Activated T-cell treated with anti-CD3 and anti-CD28 coated beads, Interleukin-2, amount 50 U/mL, for 1 hour (primary cell): ENCODE results near the gene ANXA6.

Experiments
- DNase-seq: peaks from one replicate; pipeline ENCODE4 v3.0.0-alpha.2; 2020

The ANXA6 gene

DNA sequence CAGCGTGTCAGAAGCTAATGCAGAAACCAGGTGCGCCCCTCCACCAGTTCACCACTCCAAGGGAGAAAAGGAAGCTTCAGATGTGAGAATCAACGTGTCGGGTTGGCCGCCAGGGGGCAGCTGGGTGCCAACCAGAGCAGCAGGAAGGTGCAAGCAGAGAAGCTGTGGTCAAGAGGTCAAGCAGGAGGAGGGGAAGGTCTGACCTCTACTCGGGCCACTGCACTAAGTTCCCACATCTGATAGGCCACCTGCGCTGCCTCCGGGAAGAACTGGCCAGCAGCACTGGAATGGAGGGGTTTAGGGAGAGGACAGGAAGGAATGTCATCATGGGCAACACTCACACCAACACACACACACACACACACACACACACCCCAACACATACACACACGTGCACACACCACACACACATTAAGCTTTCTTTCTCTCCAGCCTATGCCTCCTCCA lies 31.4 kb downstream of the ANXA6 start:
- peak; percentile 74 for DNase-seq

GRCh38 chr5:151125421-151125820 lies 32.2 kb downstream of the ANXA6 start:
- DNase-seq, result no peak

GRCh38 chr5:151123897-151124751 lies 33.5 kb downstream of the ANXA6 start:
- DNase-seq, result peak; percentile 49

DNA sequence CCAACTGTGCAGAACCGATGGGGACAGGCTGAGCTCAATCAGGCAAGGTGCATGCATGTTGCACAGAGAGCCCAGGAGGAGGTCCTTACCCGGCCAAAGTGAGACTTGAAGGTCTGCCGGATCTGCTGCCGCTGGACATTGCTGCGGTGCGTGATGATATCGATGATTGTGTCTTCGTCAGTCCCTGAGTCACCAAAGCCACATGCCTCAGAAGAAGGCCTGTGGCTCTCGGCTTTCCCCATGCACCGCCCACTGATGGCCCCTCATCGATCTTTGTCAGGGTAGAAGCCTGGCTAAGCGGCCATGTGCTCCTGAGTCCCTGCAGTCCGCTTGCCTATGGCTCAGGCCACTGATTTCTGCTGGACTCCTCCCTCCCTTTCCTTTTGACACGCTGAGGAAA lies 34.8 kb downstream of the ANXA6 start:
- DNase-seq, result no peak

DNA sequence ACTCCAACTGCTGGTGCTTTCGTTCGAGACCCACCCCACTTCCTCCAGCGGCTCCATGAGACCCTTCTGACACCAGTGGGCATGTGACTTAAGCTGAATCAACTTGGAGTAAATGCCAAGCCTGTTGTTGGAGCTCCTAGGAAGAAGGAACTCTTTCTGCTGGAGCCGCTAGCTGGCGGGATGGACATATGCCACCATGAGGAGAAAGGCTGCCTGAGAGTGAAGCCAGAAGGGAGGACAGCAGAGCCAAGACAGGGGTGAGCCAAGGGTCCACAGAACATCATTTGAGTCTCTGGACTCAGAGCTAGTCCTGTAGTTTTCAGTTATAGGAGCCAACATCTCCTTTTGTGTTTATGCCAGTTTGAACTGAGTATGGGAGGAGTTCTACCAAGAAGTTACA lies 35.9 kb downstream of the ANXA6 start:
- DNase-seq, result no peak

DNA sequence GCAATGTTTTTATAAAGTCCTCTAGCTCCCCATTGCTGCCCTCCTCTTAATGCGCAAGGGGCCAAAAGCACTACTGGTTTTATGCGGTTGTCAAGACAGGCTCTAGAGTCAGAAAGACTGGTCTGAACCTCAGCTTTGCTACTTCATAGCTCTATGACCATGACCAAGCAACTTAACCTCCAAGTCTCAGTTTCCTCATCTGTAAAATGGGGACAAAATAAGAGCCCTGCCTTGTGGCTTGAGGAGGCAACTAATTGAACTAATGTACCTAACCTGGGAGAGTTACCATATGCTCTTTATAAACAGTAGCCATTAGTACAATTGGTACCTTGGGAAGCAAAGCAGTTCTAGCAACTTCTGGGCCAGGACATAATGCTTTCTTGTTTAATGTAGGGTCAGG lies 36.5 kb downstream of the ANXA6 start:
- DNase-seq, result no peak

GRCh38 chr5:151118913-151119575 lies 38.5 kb downstream of the ANXA6 start:
- DNase-seq, result no peak

DNA sequence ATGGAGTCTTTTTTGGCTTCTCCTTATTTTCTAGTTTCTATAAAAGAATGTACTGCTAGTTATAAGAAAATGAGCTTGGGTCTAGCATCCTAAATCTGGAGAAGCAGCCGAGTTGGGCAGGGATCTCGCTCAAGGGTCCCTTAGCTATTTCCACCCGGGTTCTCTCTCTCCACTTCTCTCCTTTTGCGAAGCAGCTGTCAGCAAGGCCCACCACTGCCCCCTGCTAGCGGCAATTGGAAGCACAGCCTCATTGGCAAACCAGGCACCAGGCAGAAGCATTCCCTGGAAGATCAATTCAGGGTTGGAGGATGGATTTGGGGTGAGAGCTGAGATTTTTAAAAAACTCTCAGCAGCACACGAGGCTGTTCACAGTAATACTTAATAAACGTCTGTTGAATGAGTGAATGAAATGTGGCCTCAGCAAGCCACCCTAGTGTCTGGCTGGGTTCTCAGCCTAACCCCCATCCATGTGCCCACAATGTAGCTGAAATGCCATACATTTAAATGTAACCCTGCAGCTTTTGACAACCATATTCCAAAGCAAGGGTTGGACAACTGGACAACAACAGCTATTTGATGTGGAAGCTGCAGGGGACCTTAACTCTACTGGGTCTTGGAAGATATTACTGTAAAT lies 42.2 kb downstream of the ANXA6 start:
- DNase-seq, result peak; percentile 82

DNA sequence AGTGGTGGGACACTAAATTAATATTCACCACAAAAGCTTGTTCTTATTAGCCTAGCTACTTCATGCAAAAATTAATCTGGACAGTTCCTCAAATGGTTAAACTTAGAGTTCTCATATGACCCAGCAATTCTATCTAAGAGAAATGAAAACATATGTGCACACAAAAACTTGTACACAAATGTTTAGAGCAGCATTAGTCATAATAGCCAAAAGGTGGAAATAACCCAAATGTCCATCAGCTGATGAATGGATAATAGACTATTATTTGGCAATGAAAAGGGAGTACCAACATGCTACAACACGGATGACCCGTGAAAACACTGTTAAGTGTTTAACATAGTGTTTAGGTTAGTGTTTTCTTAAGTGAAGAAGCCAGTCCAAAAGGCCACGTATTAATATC lies 43.9 kb downstream of the ANXA6 start:
- no peak for DNase-seq

GRCh38 chr5:151110992-151111391 lies 46.6 kb downstream of the ANXA6 start:
- no peak for DNase-seq

- DNase-seq, result no peak
Observed at GRCh38 chr5:151110122-151110681, 47.4 kb downstream of the ANXA6 start.

DNA sequence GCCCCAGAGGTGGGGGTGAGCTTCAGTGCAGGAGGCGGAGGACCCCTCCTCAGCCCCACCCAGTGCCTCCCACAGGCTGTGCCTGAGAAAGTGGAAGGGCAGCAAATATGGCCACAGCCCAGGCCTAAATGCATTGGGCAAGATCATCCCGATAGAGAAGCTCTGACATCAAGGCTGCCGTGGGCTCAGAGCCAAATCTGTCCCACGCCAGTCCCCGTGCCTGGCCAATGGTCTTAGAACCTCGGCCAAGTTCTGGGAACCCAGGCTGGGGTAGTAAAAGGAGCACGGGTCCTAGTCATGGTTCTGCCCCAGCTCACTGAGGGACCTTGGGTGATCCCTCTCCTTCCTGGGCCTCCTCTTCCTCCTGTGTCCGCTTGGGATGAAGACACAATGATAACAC lies 49.0 kb downstream of the ANXA6 start:
- DNase-seq, result no peak

DNA sequence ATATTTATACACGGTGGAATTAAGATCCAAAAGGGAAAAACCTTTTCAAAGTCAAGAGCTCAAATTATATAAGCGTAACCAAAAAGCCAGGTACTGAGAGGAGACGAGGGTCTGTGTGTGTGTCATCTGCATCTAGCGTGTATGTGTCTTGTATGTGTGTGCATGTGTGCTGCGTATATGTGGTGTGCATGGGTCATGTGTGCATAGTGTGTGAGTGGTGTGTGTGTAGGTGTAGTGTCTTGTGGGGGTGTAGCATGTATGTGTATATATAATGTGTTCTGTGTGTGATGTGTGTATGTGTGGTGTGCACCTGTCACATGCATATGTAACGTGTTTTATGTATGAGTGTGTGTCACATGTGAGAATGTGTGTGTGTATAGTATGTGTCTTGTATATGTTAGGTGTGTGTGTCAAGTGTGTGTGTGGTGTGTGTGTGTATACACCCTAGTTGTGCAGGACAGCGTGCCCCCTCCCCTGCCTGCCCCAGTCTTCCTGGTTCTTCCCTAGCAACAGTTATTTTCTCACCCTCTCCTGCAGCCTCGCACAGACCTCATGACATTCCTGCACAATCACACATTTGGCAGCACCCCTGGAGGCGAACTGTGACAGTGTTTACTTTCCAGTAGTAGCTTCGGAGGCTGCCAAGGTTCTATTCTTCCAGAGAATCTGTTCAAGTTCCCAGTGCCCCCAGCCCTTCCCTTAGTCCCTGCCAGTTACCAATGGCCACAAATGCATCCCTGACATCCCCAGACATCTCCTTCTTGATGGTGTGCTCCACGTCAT lies 49.6 kb downstream of the ANXA6 start:
- no peak for DNase-seq

GRCh38 chr5:151107084-151107483 lies 50.5 kb downstream of the ANXA6 start:
- DNase-seq, result no peak

DNA sequence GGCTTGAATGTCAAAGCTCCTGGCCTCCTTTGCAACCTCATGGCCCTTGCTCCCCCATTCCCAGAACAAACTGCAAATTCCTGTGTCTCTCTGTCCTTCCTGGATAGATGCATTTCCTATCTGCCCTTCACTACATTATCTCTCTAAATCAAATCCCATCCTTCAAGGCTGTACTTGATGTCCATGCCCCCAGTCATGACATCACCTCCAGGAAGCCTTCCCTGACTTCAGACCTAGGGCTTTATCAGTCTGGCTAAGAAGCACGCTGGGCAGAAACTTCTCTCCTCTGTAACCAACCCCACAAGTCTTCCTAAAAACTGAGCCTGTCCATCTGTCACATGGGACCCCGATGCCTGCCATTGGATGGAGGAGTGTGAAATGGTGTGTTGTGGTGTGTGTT lies 51.1 kb downstream of the ANXA6 start:
- no peak for DNase-seq

DNA sequence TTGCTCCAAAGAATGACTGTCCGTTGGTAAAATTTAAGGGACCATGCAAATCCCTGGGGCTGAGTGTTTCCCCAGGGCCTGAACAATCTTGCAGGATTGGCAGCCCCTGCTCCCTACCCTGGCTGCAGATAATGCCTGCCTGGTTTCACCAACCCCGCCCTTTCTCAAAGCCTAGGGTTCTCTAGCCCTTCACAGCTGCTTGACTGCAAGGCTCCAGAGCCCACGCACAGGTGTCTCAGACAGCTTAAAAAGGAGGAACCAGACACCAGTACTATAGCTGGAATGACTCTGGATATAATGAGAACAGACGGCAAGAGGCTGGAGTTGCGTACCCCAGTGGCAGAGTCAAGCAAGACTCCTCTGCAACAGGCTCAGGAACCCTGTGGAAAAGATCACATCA lies 51.5 kb downstream of the ANXA6 start:
- no peak for DNase-seq

DNA sequence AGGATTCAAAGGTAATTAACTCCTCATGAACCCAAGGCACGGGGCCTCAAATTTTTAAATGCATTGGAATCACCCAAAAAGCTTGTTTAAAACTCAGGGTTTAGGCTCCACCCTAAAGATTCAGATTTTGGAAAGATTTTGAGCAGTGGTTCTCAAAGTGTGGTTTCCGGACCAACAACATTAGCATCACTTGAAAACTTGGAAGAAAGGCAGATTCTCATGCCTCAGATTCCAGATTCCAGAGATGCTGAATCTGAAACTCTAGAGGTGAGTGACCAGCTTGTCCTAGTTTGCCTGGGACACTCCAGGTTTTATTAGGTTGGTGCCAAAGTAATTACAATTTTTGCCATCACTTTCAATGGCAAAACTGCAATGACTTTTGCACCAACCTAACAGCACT lies 52.0 kb downstream of the ANXA6 start:
- no peak for DNase-seq

GRCh38 chr5:151104795-151105194 lies 52.8 kb downstream of the ANXA6 start:
- no peak for DNase-seq

DNA sequence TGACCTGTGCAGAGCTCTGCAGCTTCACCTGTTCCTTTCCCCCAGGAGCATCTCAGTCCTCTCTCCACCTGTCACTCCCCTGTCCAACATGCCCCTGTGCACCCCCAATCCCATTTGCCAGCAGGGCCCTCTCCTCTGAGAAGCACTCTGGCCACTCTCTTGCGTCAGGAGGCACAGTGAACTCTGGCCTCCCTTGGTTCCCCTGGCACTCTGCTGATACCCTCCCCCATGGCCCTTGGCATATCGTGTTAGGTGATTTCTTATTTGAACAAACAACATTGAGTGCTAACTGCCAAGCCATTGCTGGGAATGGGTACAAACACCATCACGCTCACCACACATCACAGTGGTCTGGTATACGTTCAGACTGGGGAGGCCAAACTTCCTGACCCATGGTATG lies 55.8 kb downstream of the ANXA6 start:
- no peak for DNase-seq

DNA sequence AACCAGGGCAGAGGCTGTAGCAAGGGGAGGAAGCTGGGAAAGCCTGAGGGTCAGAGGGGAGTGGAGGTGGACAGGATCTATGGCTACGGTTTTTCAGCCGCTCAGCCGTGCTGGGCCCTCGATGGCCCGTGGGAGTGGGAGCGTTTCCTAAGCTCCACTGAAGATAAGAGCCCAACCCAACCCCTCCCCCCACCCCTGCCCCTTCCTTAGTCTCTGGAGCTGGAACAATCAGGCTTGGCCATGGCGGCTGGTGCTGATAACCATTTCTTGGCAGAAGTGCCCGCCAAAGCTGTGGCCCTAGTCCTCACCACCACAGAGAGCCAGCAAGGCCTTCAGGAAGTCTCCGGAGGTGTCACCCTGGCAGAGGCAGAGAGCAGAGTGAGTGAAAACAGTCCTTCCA lies 56.4 kb downstream of the ANXA6 start:
- no peak for DNase-seq

DNA sequence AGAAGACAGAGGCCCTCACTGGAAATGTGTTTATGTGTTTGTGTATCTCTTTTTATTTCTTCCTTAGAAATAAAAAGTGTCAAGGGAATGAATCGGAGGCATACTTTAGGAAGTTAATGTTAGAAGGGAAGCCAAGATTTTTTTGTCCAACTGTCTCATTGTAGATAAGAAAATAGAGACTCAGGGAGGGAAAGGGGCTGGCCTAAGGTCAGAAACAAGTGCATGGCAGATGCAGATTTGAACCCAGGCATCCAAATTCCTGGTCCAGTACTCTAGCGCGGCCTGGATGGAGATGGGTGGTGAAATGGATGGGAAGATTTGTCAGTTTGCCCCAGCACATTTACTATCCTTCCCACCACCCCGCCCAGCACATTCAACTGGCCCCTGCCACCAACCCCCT lies 56.9 kb downstream of the ANXA6 start:
- DNase-seq, result no peak

DNA sequence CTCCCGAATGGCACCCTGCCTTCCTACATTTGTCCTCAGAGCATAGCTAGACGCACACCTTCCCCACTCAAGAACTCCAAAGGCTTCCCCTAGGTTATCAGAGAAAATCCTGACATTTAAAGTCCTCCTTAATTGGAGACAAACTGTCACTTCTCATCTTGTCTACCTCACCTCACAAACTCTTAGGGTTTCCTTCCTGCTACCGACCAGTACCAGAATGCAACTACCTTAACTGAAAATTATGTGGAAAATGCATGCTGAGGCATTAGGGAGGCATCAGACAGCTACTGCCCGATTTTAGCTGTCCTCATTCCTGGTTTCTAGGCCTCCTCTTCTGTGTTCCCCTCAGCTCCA lies 58.8 kb downstream of the ANXA6 start:
- DNase-seq, result no peak
